ENCODE measurements around the gene INPP5D.

The INPP5D gene

DNA sequence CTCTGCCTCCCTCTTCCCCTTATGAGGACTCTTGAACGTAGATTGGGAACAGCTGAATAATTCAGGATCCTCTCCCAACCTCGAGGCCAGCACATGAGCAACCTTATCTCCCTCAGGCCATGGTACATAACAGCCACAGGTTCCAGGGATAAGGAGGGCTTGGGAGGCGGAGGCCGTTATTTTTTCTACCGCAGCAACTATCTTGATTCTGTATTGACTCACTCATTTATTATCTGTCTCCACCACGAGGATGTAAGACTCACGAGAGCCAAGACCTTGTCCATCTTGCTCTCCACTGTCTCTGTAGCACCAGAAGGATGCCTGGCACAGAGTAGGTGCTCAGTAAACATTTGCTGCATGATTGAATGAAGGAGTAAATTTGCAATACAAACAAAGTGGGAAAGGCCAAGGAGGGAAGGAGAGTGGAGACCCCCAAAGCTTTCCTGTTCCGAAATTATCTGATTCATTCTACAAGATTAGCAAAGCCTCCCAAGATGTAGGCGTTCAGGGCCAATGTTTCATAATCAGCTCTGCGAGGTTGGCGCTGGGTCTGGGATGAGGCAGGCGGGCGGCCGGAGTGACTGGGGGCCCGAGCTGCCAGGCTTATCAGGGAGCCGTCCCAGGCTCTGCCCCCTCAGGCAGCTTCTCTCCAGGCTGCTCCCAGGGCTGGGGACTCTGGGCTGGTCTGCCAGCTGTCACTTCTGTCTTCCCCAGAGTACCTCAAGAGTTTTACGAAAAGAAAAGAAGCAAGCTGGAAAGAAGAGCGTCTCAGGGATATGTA lies 31.6 kb downstream of the INPP5D start:
- H3K9me2 ChIP-seq (ENCODE audit: low read depth, low read length): no peaks in the 10 kb centered on the region
- H3K79me2 ChIP-seq (ENCODE audit: insufficient read depth, low read length): no peaks in the 10 kb centered on the region
- no peak overlapping the region for H3K4me2 ChIP-seq (ENCODE audit: low read length)
- no peaks in the 10 kb centered on the region for H3F3A ChIP-seq (ENCODE audit: insufficient read depth, low read length)
- H3K4me1 ChIP-seq (ENCODE audit: insufficient read depth, low read length, severe bottlenecking): peaks cover 33% of the 10 kb centered on the region
- no peaks in the 10 kb centered on the region for H3K27me3 ChIP-seq (ENCODE audit: insufficient read depth, low read length)
- H3K9me3 ChIP-seq (ENCODE audit: low read length): no peaks in the 10 kb centered on the region
- TF ChIP-seq CTCF (IDR thresholded peaks at IDR 0.05; ENCODE audit: low read length): no peak
- TF ChIP-seq EZH2 (IDR thresholded peaks at IDR 0.05; ENCODE audit: borderline replicate concordance, low read length): no peak
- H3K4me3 ChIP-seq (ENCODE audit: low read depth, low read length, poor library complexity, severe bottlenecking): no peak overlapping the region
- no peak overlapping the region for H2AFZ ChIP-seq (ENCODE audit: low read length)
- H3K9ac ChIP-seq (ENCODE audit: low read length): no peak overlapping the region
- H3K36me3 ChIP-seq (ENCODE audit: insufficient read depth, low read length): peaks cover 18% of the 10 kb centered on the region
- no peaks in the 10 kb centered on the region for H4K20me1 ChIP-seq (ENCODE audit: insufficient read depth, low read length)
- H3K27ac ChIP-seq (ENCODE audit: low read depth, low read length, poor library complexity, severe bottlenecking): peak overlapping the region; percentile 75

DNA sequence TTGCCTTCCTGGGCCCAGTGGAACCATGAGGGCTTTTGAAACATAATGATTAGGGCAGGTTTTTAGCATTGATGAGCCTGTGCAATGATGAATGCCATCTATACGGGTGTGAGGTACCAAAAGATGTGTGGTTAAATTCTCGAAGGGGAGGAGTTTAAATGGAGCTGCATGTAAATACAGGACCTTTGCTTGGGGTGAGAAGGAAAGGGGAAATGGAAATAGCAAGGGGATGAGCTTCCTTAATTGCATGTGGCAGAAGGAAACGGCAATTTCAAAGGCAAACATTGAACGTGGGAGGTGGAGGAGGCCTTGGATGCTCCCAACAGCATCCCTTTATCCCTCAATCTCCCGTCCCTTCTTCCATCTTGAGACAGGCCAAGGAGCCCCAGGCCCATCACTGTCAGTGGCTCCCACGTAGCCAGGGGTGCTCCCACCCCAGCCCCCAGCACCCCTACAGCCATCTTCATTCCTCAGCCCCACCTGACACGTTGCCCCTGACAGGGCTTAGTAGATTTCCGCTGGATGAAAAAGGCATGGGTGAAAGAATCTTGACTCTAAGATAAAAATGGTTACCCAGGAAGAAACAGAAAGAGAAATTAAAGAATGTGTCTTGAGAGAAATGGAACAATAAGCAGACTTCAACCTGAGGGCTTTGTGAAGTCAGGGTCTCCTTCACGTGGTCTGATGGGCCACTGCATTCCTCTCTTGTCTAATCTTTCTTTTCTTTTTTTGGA lies 32.5 kb downstream of the INPP5D start:
- Histone ChIP-seq H3F3A (ENCODE audit: insufficient read depth, low read length) (no peaks in the 10 kb centered on the region), H3K9ac (ENCODE audit: low read length) (peak overlapping the region; percentile 32), H3K9me3 (ENCODE audit: low read length) (no peaks in the 10 kb centered on the region), H3K36me3 (ENCODE audit: insufficient read depth, low read length) (peaks cover 18% of the 10 kb centered on the region), H2AFZ (ENCODE audit: low read length) (peak overlapping the region; percentile 35; the same call in 1 of the 2 replicates), H3K4me1 (ENCODE audit: insufficient read depth, low read length, severe bottlenecking) (peaks cover 33% of the 10 kb centered on the region), H3K4me3 (ENCODE audit: low read depth, low read length, poor library complexity, severe bottlenecking) (peak overlapping the region; percentile 15), H3K9me2 (ENCODE audit: low read depth, low read length) (no peaks in the 10 kb centered on the region), H3K27ac (ENCODE audit: low read depth, low read length, poor library complexity, severe bottlenecking) (peak overlapping the region; percentile 75), H3K27me3 (ENCODE audit: insufficient read depth, low read length) (no peaks in the 10 kb centered on the region), H3K4me2 (ENCODE audit: low read length) (peak overlapping the region; percentile 55), H4K20me1 (ENCODE audit: insufficient read depth, low read length) (no peaks in the 10 kb centered on the region), H3K79me2 (ENCODE audit: insufficient read depth, low read length) (no peaks in the 10 kb centered on the region)
- TF ChIP-seq CTCF (IDR thresholded peaks at IDR 0.05; ENCODE audit: low read length): no peak
- TF ChIP-seq EZH2 (IDR thresholded peaks at IDR 0.05; ENCODE audit: borderline replicate concordance, low read length): no peak

DNA sequence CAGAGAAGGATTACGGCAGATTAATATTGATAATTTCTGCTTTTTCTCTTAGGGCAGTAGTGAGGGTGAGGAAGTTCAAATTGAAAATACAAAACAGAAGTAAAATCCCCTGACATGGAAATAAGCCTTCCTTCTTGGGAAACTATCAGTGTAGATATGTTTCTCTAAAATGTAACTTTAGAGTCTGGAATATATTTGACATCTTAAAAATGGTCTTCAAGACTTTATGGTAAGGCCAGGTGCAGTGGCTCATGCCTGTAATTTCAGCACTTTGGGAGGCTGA lies 33.0 kb downstream of the INPP5D start:
- Histone ChIP-seq H3K4me2 (ENCODE audit: low read length) (peak overlapping the region; percentile 55), H3K4me1 (ENCODE audit: insufficient read depth, low read length, severe bottlenecking) (peaks cover 36% of the 10 kb centered on the region), H3K9ac (ENCODE audit: low read length) (peak overlapping the region; percentile 32), H3K27ac (ENCODE audit: low read depth, low read length, poor library complexity, severe bottlenecking) (peak overlapping the region; percentile 75), H2AFZ (ENCODE audit: low read length) (0 out of 2 replicates have a peak overlapping the region, but pooled peaks have one; percentile 35), H3F3A (ENCODE audit: insufficient read depth, low read length) (no peaks in the 10 kb centered on the region), H3K4me3 (ENCODE audit: low read depth, low read length, poor library complexity, severe bottlenecking) (peak overlapping the region; percentile 15), H4K20me1 (ENCODE audit: insufficient read depth, low read length) (no peaks in the 10 kb centered on the region), H3K9me3 (ENCODE audit: low read length) (no peaks in the 10 kb centered on the region), H3K9me2 (ENCODE audit: low read depth, low read length) (no peaks in the 10 kb centered on the region), H3K36me3 (ENCODE audit: insufficient read depth, low read length) (peaks cover 18% of the 10 kb centered on the region), H3K27me3 (ENCODE audit: insufficient read depth, low read length) (no peaks in the 10 kb centered on the region), H3K79me2 (ENCODE audit: insufficient read depth, low read length) (no peaks in the 10 kb centered on the region)
- TF ChIP-seq EZH2 (IDR thresholded peaks at IDR 0.05; ENCODE audit: borderline replicate concordance, low read length): no peak

Measured in OCI-LY1 (cell line).